ENCODE results near the gene RNF17. TPM values are rescaled to one million over a fixed set of nuclear protein-coding genes. Genes with fewer than 3 reads are reported as not detected.
A peak's percentile ranks its signal among the peaks of the same experiment; 100 is the strongest.

RNF17 gene
- total RNA-seq, 1 donor from 2014 or later: 0.58 TPM

DNA sequence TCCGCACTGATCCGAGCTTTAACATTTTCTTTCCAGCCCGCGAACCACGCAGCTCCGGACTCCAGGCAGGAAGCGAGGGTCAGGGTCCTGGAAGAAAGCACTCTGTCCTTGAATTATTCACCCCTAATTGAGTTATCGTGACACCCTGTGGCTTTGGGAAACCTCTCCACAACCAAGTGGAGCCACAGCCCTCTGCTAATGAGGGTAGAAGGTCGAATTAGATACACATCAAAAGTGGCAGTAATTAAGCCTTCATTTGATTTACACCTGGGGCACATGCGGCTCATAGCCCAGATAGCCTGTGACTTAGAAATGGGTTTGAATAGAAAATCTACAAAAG, 15.9 kb upstream of the RNF17 start:
- DNase-seq (ENCODE audit: low read depth): no peak
- Histone ChIP-seq H3K36me3 (ENCODE audit: control insufficient read depth, insufficient read depth, low read length) (no peaks in the 10 kb centered on the region), H3K27me3 (ENCODE audit: control insufficient read depth, insufficient read depth, low read length) (peaks cover 44% of the 10 kb centered on the region), H3K4me3 (ENCODE audit: low read depth, low read length) (peak overlapping the region; percentile 21)
- TF ChIP-seq, protein P1, sequence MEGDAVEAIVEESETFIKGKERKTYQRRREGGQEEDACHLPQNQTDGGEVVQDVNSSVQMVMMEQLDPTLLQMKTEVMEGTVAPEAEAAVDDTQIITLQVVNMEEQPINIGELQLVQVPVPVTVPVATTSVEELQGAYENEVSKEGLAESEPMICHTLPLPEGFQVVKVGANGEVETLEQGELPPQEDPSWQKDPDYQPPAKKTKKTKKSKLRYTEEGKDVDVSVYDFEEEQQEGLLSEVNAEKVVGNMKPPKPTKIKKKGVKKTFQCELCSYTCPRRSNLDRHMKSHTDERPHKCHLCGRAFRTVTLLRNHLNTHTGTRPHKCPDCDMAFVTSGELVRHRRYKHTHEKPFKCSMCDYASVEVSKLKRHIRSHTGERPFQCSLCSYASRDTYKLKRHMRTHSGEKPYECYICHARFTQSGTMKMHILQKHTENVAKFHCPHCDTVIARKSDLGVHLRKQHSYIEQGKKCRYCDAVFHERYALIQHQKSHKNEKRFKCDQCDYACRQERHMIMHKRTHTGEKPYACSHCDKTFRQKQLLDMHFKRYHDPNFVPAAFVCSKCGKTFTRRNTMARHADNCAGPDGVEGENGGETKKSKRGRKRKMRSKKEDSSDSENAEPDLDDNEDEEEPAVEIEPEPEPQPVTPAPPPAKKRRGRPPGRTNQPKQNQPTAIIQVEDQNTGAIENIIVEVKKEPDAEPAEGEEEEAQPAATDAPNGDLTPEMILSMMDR (IDR thresholded peaks at IDR 0.05; ENCODE audit: insufficient read depth, low read length, poor library complexity, severe bottlenecking): no peak

GRCh38 chr13:24759197-24759596, 4.8 kb upstream of the RNF17 start:
- Histone ChIP-seq H3K27me3 (ENCODE audit: control insufficient read depth, insufficient read depth, low read length) (no peaks in the 10 kb centered on the region), H3K4me3 (ENCODE audit: low read depth, low read length) (no peak overlapping the region), H3K36me3 (ENCODE audit: control insufficient read depth, insufficient read depth, low read length) (no peaks in the 10 kb centered on the region)
- no peak for DNase-seq (ENCODE audit: low read depth)
- TF ChIP-seq, protein P1 (IDR thresholded peaks at IDR 0.05; ENCODE audit: insufficient read depth, low read length, poor library complexity, severe bottlenecking): no peak

DNA sequence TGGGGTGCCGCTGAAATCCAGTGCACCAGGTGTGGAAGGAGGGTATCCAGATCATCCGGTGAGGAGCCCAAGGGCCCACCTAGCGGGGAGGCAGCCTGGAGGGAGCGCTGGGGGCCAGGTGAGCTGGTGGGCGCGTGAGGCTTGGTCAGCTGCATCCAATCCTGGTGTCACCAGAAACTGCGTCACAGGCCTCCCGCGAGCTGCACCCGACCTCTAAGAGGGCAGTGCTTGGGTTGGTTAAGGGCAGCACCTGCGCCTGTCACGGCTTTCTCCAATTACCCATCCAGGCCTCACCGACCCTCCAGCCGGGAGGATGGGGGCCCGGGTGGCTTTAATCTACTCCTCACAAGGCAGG, 284 bp downstream of the RNF17 start:
- Histone ChIP-seq H3K27me3 (ENCODE audit: control insufficient read depth, insufficient read depth, low read length) (no peaks in the 10 kb centered on the region), H3K4me3 (ENCODE audit: low read depth, low read length) (no peak overlapping the region), H3K36me3 (ENCODE audit: control insufficient read depth, insufficient read depth, low read length) (no peaks in the 10 kb centered on the region)
- DNase-seq (ENCODE audit: low read depth): no peak
- TF ChIP-seq, protein P1 (IDR thresholded peaks at IDR 0.05; ENCODE audit: insufficient read depth, low read length, poor library complexity, severe bottlenecking): no peak

GRCh38 chr13:24777171-24777570, 13.2 kb downstream of the RNF17 start:
- no peak overlapping the region for H3K4me3 ChIP-seq (ENCODE audit: low read depth, low read length)
- TF ChIP-seq, protein P1 (IDR thresholded peaks at IDR 0.05; ENCODE audit: insufficient read depth, low read length, poor library complexity, severe bottlenecking): no peak
- DNase-seq (ENCODE audit: low read depth): no peak
- no peaks in the 10 kb centered on the region for H3K36me3 ChIP-seq (ENCODE audit: control insufficient read depth, insufficient read depth, low read length)
- no peaks in the 10 kb centered on the region for H3K27me3 ChIP-seq (ENCODE audit: control insufficient read depth, insufficient read depth, low read length)

- TF ChIP-seq, protein P1 (IDR thresholded peaks at IDR 0.05; ENCODE audit: insufficient read depth, low read length, poor library complexity, severe bottlenecking): no peak
- no peaks in the 10 kb centered on the region for H3K27me3 ChIP-seq (ENCODE audit: control insufficient read depth, insufficient read depth, low read length)
- no peak for DNase-seq (ENCODE audit: low read depth)
- H3K4me3 ChIP-seq (ENCODE audit: low read depth, low read length): no peak overlapping the region
- no peaks in the 10 kb centered on the region for H3K36me3 ChIP-seq (ENCODE audit: control insufficient read depth, insufficient read depth, low read length)
These were observed 20.4 kb downstream of the RNF17 start for GRCh38 chr13:24784319-24784718.

GRCh38 chr13:24788538-24788937, 24.6 kb downstream of the RNF17 start:
- TF ChIP-seq, protein P1 (IDR thresholded peaks at IDR 0.05; ENCODE audit: insufficient read depth, low read length, poor library complexity, severe bottlenecking): no peak
- H3K27me3 ChIP-seq (ENCODE audit: control insufficient read depth, insufficient read depth, low read length): no peaks in the 10 kb centered on the region
- no peaks in the 10 kb centered on the region for H3K36me3 ChIP-seq (ENCODE audit: control insufficient read depth, insufficient read depth, low read length)
- DNase-seq (ENCODE audit: low read depth): no peak
- H3K4me3 ChIP-seq (ENCODE audit: low read depth, low read length): no peak overlapping the region
